Testis (tissue), 2 donors: Measurements from ENCODE around the gene DCT.

Experiments
- POLR2A ChIP-seq: fragments of 450-650 bp; IDR thresholded peaks from one replicate; pipeline ENCODE4 v1.6.1; 2017; ENCODE audit warnings: antibody characterized with exemption, mild to moderate bottlenecking, moderate library complexity
- TF ChIP-seq, protein P1 (sequence below), 3 experiments: fragments of 450-650 bp in 2 of 3; fragments of 200-600 bp in 1 of 3; sonication (generic) in 1 of 3; IDR thresholded peaks; one replicate each; pipeline ENCODE4 v1.5.1; 2016 to 2019; ENCODE audit warnings: antibody characterized with exemption in 3 of 3, mild to moderate bottlenecking in 2 of 3, moderate library complexity in 1 of 3

DNA sequence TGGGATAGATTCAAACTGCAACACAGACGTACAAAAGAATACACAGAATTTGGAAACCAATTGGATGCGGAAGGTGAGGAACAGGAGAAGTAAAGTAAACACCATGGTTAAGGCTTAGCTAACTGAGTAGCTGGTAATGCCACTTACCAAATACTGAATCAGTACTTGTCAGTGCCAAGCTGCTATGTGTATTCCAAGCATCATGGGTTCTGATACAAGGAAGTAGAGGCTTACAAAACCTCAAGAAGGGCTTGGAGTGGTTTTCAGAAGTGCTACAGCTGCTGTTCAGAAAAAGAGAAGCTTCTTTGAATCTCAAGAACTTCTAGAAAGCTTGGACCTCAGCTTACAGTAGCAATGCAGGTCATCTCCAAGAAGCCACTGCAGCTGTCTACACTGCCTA is 35.9 kb upstream of the DCT start:
- TF ChIP-seq, protein P1, sequence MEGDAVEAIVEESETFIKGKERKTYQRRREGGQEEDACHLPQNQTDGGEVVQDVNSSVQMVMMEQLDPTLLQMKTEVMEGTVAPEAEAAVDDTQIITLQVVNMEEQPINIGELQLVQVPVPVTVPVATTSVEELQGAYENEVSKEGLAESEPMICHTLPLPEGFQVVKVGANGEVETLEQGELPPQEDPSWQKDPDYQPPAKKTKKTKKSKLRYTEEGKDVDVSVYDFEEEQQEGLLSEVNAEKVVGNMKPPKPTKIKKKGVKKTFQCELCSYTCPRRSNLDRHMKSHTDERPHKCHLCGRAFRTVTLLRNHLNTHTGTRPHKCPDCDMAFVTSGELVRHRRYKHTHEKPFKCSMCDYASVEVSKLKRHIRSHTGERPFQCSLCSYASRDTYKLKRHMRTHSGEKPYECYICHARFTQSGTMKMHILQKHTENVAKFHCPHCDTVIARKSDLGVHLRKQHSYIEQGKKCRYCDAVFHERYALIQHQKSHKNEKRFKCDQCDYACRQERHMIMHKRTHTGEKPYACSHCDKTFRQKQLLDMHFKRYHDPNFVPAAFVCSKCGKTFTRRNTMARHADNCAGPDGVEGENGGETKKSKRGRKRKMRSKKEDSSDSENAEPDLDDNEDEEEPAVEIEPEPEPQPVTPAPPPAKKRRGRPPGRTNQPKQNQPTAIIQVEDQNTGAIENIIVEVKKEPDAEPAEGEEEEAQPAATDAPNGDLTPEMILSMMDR (IDR thresholded peaks at IDR 0.05), result no peak
- TF ChIP-seq POLR2A, result no peak
